PC-3 (cell line): ENCODE data around the gene ADAT2. TPM values are rescaled to one million over a fixed set of nuclear protein-coding genes. Genes with fewer than 3 reads are reported as not detected.
A peak's percentile ranks its signal among the peaks of the same experiment; 100 is the strongest.

Experiments used
- ATAC-seq: fragments of 200-7000 bp; cut with Tn5 transposase; 2 replicates; pipeline ENCODE4 v1.9.1; 2020; ENCODE audit warnings: mild to moderate bottlenecking, moderate library complexity
- BruUV-seq: library from RNA; stranded (reverse); fragments of 400-500 nt; replicated peaks from 2 replicates; lab custom pipeline; 2021; lab: Mats Ljungman, UMichigan
- CTCF ChIA-PET: fragments of 300-600 bp; sonication (Branson Sonifier 250); formaldehyde crosslinking; loops from one replicate; lab custom pipeline; 2022; ENCODE audit warnings: antibody characterized with exemption; lab: Charles Lee
- POLR2A ChIA-PET: fragments of 300-600 bp; sonication (Branson Sonifier 250); formaldehyde crosslinking; loops from one replicate; lab custom pipeline; 2022; ENCODE audit warnings: antibody characterized with exemption; ENCODE audit not compliant: unreplicated experiment; lab: Charles Lee
- DNase-seq: peaks from one replicate; pipeline ENCODE4 v3.0.0-alpha.2; 2015
- H2AFZ ChIP-seq: fragments of 300-600 bp; sonication (generic); 2 replicates; pipeline ENCODE4 v1.6.0; 2016; ENCODE audit warnings: antibody characterized with exemption, low read length
- H3F3A ChIP-seq: fragments of 300-600 bp; sonication (generic); one replicate; pipeline ENCODE4 v1.6.0; 2017; ENCODE audit warnings: antibody characterized with exemption, low read length, control low read depth, mild to moderate bottlenecking; ENCODE audit not compliant: unreplicated experiment
- H3K27ac ChIP-seq: fragments of 300-600 bp; sonication (generic); 2 replicates; pipeline ENCODE4 v1.5.1; 2016; ENCODE audit warnings: mild to moderate bottlenecking, low read length
- H3K27me3 ChIP-seq: fragments of 300-600 bp; sonication (generic); 2 replicates; pipeline ENCODE4 v1.6.1; 2016; ENCODE audit warnings: low read length, mixed read lengths
- H3K36me3 ChIP-seq: fragments of 300-600 bp; sonication (generic); 2 replicates; pipeline ENCODE4 v1.6.1; 2016; ENCODE audit warnings: low read depth, mixed run types, low read length, mixed read lengths
- H3K4me1 ChIP-seq: fragments of 300-600 bp; sonication (generic); 2 replicates; pipeline ENCODE4 v1.5.1; 2016; ENCODE audit warnings: low read length; ENCODE audit not compliant: insufficient read depth
- H3K4me2 ChIP-seq: fragments of 300-600 bp; sonication (generic); 2 replicates; pipeline ENCODE4 v1.6.0; 2016; ENCODE audit warnings: low read length
- H3K4me3 ChIP-seq: fragments of 300-600 bp; sonication (generic); 2 replicates; pipeline ENCODE4 v1.5.1; 2016; ENCODE audit warnings: mild to moderate bottlenecking, low read length, mixed read lengths
- H3K79me2 ChIP-seq: fragments of 300-600 bp; sonication (generic); 2 replicates; pipeline ENCODE4 v1.6.1; 2017; ENCODE audit warnings: low read length, mixed read lengths
- H3K9ac ChIP-seq: fragments of 300-600 bp; sonication (generic); 2 replicates; pipeline ENCODE4 v1.6.0; 2016; ENCODE audit warnings: mild to moderate bottlenecking, low read length
- H3K9me2 ChIP-seq: fragments of 300-600 bp; sonication (generic); replicated peaks from 2 replicates; pipeline ENCODE4 v1.6.1; 2016; ENCODE audit warnings: mixed run types, low read length, mixed read lengths
- H3K9me3 ChIP-seq: fragments of 300-600 bp; sonication (generic); 2 replicates; pipeline ENCODE4 v1.6.1; 2016; ENCODE audit warnings: low read length, mixed read lengths
- H4K20me1 ChIP-seq: fragments of 300-600 bp; sonication (generic); 2 replicates; pipeline ENCODE4 v1.6.1; 2016; ENCODE audit warnings: low read length, mixed read lengths
- EZH2 ChIP-seq: fragments of 300-600 bp; sonication (generic); IDR thresholded peaks from one replicate; pipeline ENCODE4 v1.6.1; 2017; ENCODE audit warnings: antibody characterized with exemption, mild to moderate bottlenecking, low read length; ENCODE audit not compliant: unreplicated experiment
- EZH2phosphoT487 ChIP-seq: fragments of 300-600 bp; sonication (generic); IDR thresholded peaks from 2 replicates; pipeline ENCODE4 v1.6.1; 2018; ENCODE audit warnings: mild to moderate bottlenecking, antibody characterized with exemption, low read length, borderline replicate concordance
- intact Hi-C: fragments of 100-400 bp; cut with micrococcal nuclease; formaldehyde crosslinking; loops from 2 replicates; pipeline ENCODE4 v1.9.0; 2023
- total RNA-seq: library from RNA; depleted of rRNA; stranded (reverse); fragments of >200 nt; gene quantifications from 2 replicates; pipeline ENCODE4 v1.2.3, GENCODE V29; 2014
- TF ChIP-seq, protein P1 (sequence below): fragments of 300-600 bp; sonication (generic); conservative IDR thresholded peaks from 2 replicates; pipeline ENCODE4 v1.5.1; 2017; ENCODE audit warnings: antibody characterized with exemption, low read depth, mild to moderate bottlenecking, low read length

The ADAT2 gene
- total RNA-seq, 1 experiment from 2014 or later = 5.1 TPM

- ChIA-PET POLR2A (interaction anchor here (0.7 kb wide), 1 partner anchor 58 kb away, joined by 4 read pairs; no protein-coding TSS in a partner anchor), CTCF (no interaction called here)
- TF ChIP-seq EZH2phosphoT487 = no peak
- TF ChIP-seq, protein P1, sequence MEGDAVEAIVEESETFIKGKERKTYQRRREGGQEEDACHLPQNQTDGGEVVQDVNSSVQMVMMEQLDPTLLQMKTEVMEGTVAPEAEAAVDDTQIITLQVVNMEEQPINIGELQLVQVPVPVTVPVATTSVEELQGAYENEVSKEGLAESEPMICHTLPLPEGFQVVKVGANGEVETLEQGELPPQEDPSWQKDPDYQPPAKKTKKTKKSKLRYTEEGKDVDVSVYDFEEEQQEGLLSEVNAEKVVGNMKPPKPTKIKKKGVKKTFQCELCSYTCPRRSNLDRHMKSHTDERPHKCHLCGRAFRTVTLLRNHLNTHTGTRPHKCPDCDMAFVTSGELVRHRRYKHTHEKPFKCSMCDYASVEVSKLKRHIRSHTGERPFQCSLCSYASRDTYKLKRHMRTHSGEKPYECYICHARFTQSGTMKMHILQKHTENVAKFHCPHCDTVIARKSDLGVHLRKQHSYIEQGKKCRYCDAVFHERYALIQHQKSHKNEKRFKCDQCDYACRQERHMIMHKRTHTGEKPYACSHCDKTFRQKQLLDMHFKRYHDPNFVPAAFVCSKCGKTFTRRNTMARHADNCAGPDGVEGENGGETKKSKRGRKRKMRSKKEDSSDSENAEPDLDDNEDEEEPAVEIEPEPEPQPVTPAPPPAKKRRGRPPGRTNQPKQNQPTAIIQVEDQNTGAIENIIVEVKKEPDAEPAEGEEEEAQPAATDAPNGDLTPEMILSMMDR = no peak
- no peak for TF ChIP-seq EZH2
- peak overlapping the region; percentile 84 for H3K9ac ChIP-seq
- H3K27ac ChIP-seq = peak overlapping the region; percentile 95
- no peaks in the 10 kb centered on the region for H3F3A ChIP-seq
- BruUV-seq = no TSS peak
- no peak for ATAC-seq
- no peaks in the 10 kb centered on the region for H3K9me2 ChIP-seq
- peaks cover 34% of the 10 kb centered on the region for H3K4me1 ChIP-seq
- H4K20me1 ChIP-seq = no peaks in the 10 kb centered on the region
- H3K36me3 ChIP-seq = no peaks in the 10 kb centered on the region
- no peaks in the 10 kb centered on the region for H3K27me3 ChIP-seq
- H3K9me3 ChIP-seq = no peaks in the 10 kb centered on the region
- intact Hi-C loops = loop anchor here (2.0 kb wide), 4 partner anchors 15 to 449 kb away; no protein-coding TSS in a partner anchor
- H3K4me2 ChIP-seq = no peak overlapping the region
- H3K4me3 ChIP-seq = no peak overlapping the region
- no peaks in the 10 kb centered on the region for H3K79me2 ChIP-seq
- no peak overlapping the region for H2AFZ ChIP-seq
- no peak for DNase-seq
Measured at GRCh38 chr6:143395699-143396098, 54.8 kb downstream of the ADAT2 start.

DNA sequence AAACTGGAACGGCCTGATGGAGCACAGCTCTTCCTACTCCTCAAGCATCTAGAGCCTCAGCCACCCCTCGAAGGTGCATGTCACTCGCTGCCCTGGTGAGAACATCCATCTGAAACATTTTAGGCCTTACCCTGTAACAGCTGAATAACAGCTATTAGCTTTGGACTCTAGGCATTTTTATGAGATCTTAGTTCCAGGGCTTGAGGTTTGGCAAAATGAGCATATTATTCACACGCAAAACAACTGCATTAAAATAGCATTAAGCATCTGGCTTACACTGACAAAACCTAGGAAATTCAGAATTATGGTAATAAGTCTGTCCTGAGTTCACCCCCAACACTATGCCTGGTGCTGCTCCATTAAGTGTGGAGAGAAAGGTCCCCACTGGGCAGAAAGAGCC is 56.1 kb downstream of the ADAT2 start:
- TF ChIP-seq, protein P1 = no peak
- TF ChIP-seq EZH2phosphoT487 (no peak), EZH2 (no peak)

GRCh38 chr6:143390278-143390677 is 60.2 kb downstream of the ADAT2 start:
- BruUV-seq = no TSS peak
- Histone ChIP-seq H3K4me3 (no peak overlapping the region), H4K20me1 (no peaks in the 10 kb centered on the region), H3K36me3 (no peaks in the 10 kb centered on the region), H3K27me3 (no peaks in the 10 kb centered on the region), H3K9me3 (no peaks in the 10 kb centered on the region), H3K9me2 (0 out of 2 replicates have a peak, but pooled peaks cover 3% of the 10 kb centered on the region), H3F3A (no peaks in the 10 kb centered on the region), H3K27ac (no peak overlapping the region), H2AFZ (no peak overlapping the region), H3K79me2 (no peaks in the 10 kb centered on the region), H3K9ac (no peak overlapping the region), H3K4me1 (no peaks in the 10 kb centered on the region), H3K4me2 (no peak overlapping the region)
- POLR2A ChIA-PET = no interaction called here
- intact Hi-C loops = no loop called here
- no peak for ATAC-seq
- TF ChIP-seq EZH2phosphoT487 = no peak
- CTCF ChIA-PET = interaction anchor here (0.6 kb wide), 1 partner anchor 923 kb away, joined by 4 read pairs; no protein-coding TSS in a partner anchor
- no peak for DNase-seq

More for the DNA sequence above, 56.1 kb downstream of the ADAT2 start:
- POLR2A ChIA-PET = no interaction called here
- no peak for ATAC-seq
- Histone ChIP-seq H3K9me3 (no peaks in the 10 kb centered on the region), H3K4me2 (no peak overlapping the region), H3K9ac (no peak overlapping the region), H3K27ac (no peak overlapping the region), H3K9me2 (no peaks in the 10 kb centered on the region), H3K79me2 (no peaks in the 10 kb centered on the region), H3K4me3 (no peak overlapping the region), H3K27me3 (no peaks in the 10 kb centered on the region), H4K20me1 (no peaks in the 10 kb centered on the region), H3K36me3 (no peaks in the 10 kb centered on the region), H2AFZ (no peak overlapping the region), H3F3A (no peaks in the 10 kb centered on the region), H3K4me1 (peaks cover 28% of the 10 kb centered on the region)
- DNase-seq = no peak
- BruUV-seq = no TSS peak
- CTCF ChIA-PET = no interaction called here
- intact Hi-C loops = no loop called here
